HepG2 (cell line): ENCODE measurements around the gene FAM110A. TPM values are rescaled to one million over a fixed set of nuclear protein-coding genes. Genes with fewer than 3 reads are reported as not detected.

Experiments
- ATAC-seq: fragments of 200-7000 bp; cut with Tn5 transposase; 3 replicates; pipeline ENCODE4 v1.9.1; 2020; ENCODE audit warnings: mild to moderate bottlenecking, moderate library complexity
- BruUV-seq: library from RNA; stranded (reverse); fragments of 400-500 nt; replicated peaks from 2 replicates; lab custom pipeline; 2021; lab: Mats Ljungman, UMichigan
- CTCF ChIA-PET: fragments of 300-600 bp; formaldehyde crosslinking; extraction: SDS; loops from one replicate; lab custom pipeline; 2021; ENCODE audit warnings: low total read pairs, inconsistent platforms, low intra/inter-chr PET ratio; lab: Yijun Ruan, JAX
- POLR2A ChIA-PET: fragments of 350-600 bp; sonication (Branson Sonifier 250); formaldehyde crosslinking; loops from one replicate; lab custom pipeline; 2020; ENCODE audit warnings: antibody characterized with exemption, inconsistent platforms; lab: Yijun Ruan, JAX
- DNase-seq: peaks from one replicate; pipeline ENCODE4 v3.0.0-alpha.2; 2015; ENCODE audit warnings: low spot score
- FAIRE-seq: peaks from 3 replicates; lab custom pipeline; 2011; peaks lifted over from hg19 to GRCh38; lab: Jason Lieb, UNC
- H2AFZ ChIP-seq: one replicate; pipeline ENCODE4 v1.6.1; 2011; ENCODE audit warnings: low read length, inconsistent platforms
- H3K27ac ChIP-seq: fragments of 300-600 bp; 3 replicates; pipeline ENCODE4 v1.8.0; 2011; ENCODE audit warnings: mixed run types, mild to moderate bottlenecking, mixed read lengths, low read length, inconsistent platforms; ENCODE audit not compliant: insufficient read depth; ENCODE audit errors: extremely low read length
- H3K27me3 ChIP-seq, 2 experiments: fragments of 200-600 bp in 1 of 2; 2 replicates in 1 of 2; 3 replicates in 1 of 2; pipeline versions ENCODE4 v1.6.0 to v1.8.0; 2011; ENCODE audit warnings: low read length in 2 of 2, mild to moderate bottlenecking in 2 of 2, moderate library complexity in 2 of 2, inconsistent platforms in 1 of 2; ENCODE audit not compliant: insufficient read depth in 2 of 2, control insufficient read depth in 1 of 2
- H3K36me3 ChIP-seq, 2 experiments: fragments of 200-600 bp in 1 of 2; replicated peaks in 1 of 2; 2 replicates in 1 of 2; 3 replicates in 1 of 2; pipeline versions ENCODE4 v1.5.1 to v1.8.0; 2011; ENCODE audit warnings: low read length in 2 of 2, inconsistent platforms in 1 of 2; ENCODE audit not compliant: insufficient read depth in 2 of 2, control insufficient read depth in 1 of 2
- H3K4me1 ChIP-seq: 2 replicates; pipeline ENCODE4 v1.5.1; 2012; ENCODE audit warnings: low read length, inconsistent platforms; ENCODE audit not compliant: insufficient read depth
- H3K4me2 ChIP-seq: 2 replicates; pipeline ENCODE4 v1.6.0; 2011; ENCODE audit warnings: low read depth, low read length, inconsistent platforms
- H3K4me3 ChIP-seq, 3 experiments: fragments of 200-600 bp in 1 of 3; sonication (generic), shearing (Covaris generic) in 1 of 3; replicated peaks in 1 of 3; 2 replicates each; pipeline ENCODE4 v1.5.1; 2011 to 2016; ENCODE audit warnings: low read length in 3 of 3, inconsistent platforms in 2 of 3, low read depth in 2 of 3, mild to moderate bottlenecking in 2 of 3, control low read depth in 1 of 3, mixed read lengths in 1 of 3; ENCODE audit not compliant: insufficient read depth in 1 of 3
- H3K79me2 ChIP-seq: one replicate; pipeline ENCODE4 v1.6.1; 2011; ENCODE audit warnings: low read length, inconsistent platforms; ENCODE audit not compliant: insufficient read depth
- H3K9ac ChIP-seq: 2 replicates; pipeline ENCODE4 v1.6.0; 2011; ENCODE audit warnings: mild to moderate bottlenecking, low read depth, low read length, inconsistent platforms; ENCODE audit not compliant: insufficient read depth
- H3K9me3 ChIP-seq: 2 replicates; pipeline ENCODE4 v1.5.1; 2012; ENCODE audit warnings: mild to moderate bottlenecking, low read length
- H4K20me1 ChIP-seq: 2 replicates; pipeline ENCODE4 v1.6.0; 2011; ENCODE audit warnings: inconsistent platforms, mild to moderate bottlenecking, low read length, moderate library complexity; ENCODE audit not compliant: insufficient read depth
- CENPT ChIP-seq: sonication (generic); formaldehyde crosslinking; IDR thresholded peaks from 2 replicates; pipeline ENCODE4 v1.8.0; 2022; ENCODE audit warnings: low read depth, mild to moderate bottlenecking, moderate library complexity, missing genetic modification reagents
- GLI4 ChIP-seq: sonication (generic); formaldehyde crosslinking; IDR thresholded peaks from 2 replicates; pipeline ENCODE4 v1.5.1; 2020; ENCODE audit warnings: missing genetic modification reagents, mild to moderate bottlenecking, moderate library complexity, borderline replicate concordance
- HNF4G ChIP-seq, 2 experiments: sonication (generic) in 1 of 2; formaldehyde crosslinking in 1 of 2; IDR thresholded peaks; 2 replicates each; pipeline versions ENCODE4 v1.4.0 to v1.6.1; 2011 to 2020; ENCODE audit warnings: borderline replicate concordance in 2 of 2, low read depth in 2 of 2, mild to moderate bottlenecking in 2 of 2, low read length in 1 of 2, missing genetic modification reagents in 1 of 2, moderate library complexity in 1 of 2
- KAT8 ChIP-seq: IDR thresholded peaks from 2 replicates; pipeline ENCODE4 v1.6.1; 2016; ENCODE audit warnings: missing genetic modification reagents, missing compliant biosample characterization
- MED8 ChIP-seq: sonication (generic); formaldehyde crosslinking; IDR thresholded peaks from 2 replicates; pipeline ENCODE4 v1.8.1; 2023; ENCODE audit warnings: mild to moderate bottlenecking, missing genetic modification reagents; ENCODE audit not compliant: insufficient replicate concordance
- MIER2 ChIP-seq: IDR thresholded peaks from 2 replicates; pipeline ENCODE4 v1.6.1; 2016; ENCODE audit warnings: missing biosample characterization, missing genetic modification reagents
- PLRG1 ChIP-seq: fragments of 450-650 bp; conservative IDR thresholded peaks from 2 replicates; pipeline ENCODE4 v1.6.1; 2016
- SP140L ChIP-seq: sonication (generic); formaldehyde crosslinking; IDR thresholded peaks from 2 replicates; pipeline ENCODE4 v1.4.0; 2020; ENCODE audit warnings: missing genetic modification reagents, borderline replicate concordance
- ZMAT3 ChIP-seq: sonication (generic); formaldehyde crosslinking; conservative IDR thresholded peaks from 2 replicates; pipeline ENCODE4 v1.7.0; 2021; ENCODE audit warnings: missing genetic modification reagents
- ZNF383 ChIP-seq: sonication (generic); formaldehyde crosslinking; IDR thresholded peaks from 2 replicates; pipeline ENCODE4 v1.4.0; 2020; ENCODE audit warnings: missing genetic modification reagents, mild to moderate bottlenecking, borderline replicate concordance
- ZNF572 ChIP-seq: sonication (generic); formaldehyde crosslinking; IDR thresholded peaks from 2 replicates; pipeline ENCODE4 v1.5.1; 2020; ENCODE audit warnings: mild to moderate bottlenecking, missing genetic modification reagents
- WGBS: methylation state at CpG from one replicate; pipeline ENCODE4 v1.1.6; 2017; ENCODE audit warnings: low lambda C conversion rate; 5-methylcytosine and 5-hydroxymethylcytosine counted together
- in situ Hi-C: cut with HindIII; loops from 2 replicates; pipeline ENCODE4 v1.10.0; 2017; ENCODE audit warnings: low pct_unique_long_range_greater_than_20kb; ENCODE audit not compliant: extremely low pct_ligation_motif_present
- intact Hi-C: fragments of 100-400 bp; cut with micrococcal nuclease; formaldehyde crosslinking; loops from one replicate; pipeline ENCODE4 v1.10.0; 2022; ENCODE audit not compliant: unreplicated experiment
- polyA plus RNA-seq, 8 experiments: library from polyadenylated mRNA; depleted of rRNA in 3 of 8; stranded (reverse) in 7 of 8; unstranded in 1 of 8; fragments of >200 nt; fragmentation: Illumina TruSeq in 4 of 8; extraction: Trizol in 4 of 8; gene quantifications; 2 replicates each; pipeline versions ENCODE4 v1.2.1 to v1.2.3, GENCODE V29; 2011 to 2016; ENCODE audit warnings: low read depth in 4 of 8, missing spikeins in 1 of 8, mixed read lengths in 1 of 8; ENCODE audit not compliant: insufficient read depth in 1 of 8
- total RNA-seq, 5 experiments: library from RNA; depleted of rRNA; stranded (reverse); fragments of >200 nt; fragmentation: Illumina TruSeq; extraction: Trizol; gene quantifications; 2 replicates each; pipeline ENCODE4 v1.2.3, GENCODE V29; 2016; ENCODE audit warnings: low read depth in 1 of 5
- TF ChIP-seq, protein P1 (sequence below): IDR thresholded peaks from 2 replicates; pipeline ENCODE4 v1.6.1; 2016; ENCODE audit warnings: low read depth, borderline replicate concordance
- TF ChIP-seq, protein P2 (sequence below): sonication (generic); formaldehyde crosslinking; IDR thresholded peaks from one replicate; pipeline ENCODE4 v1.5.1; 2020; ENCODE audit warnings: mild to moderate bottlenecking, missing genetic modification reagents; ENCODE audit errors: not compliant biosample characterization
- TF ChIP-seq, protein P3 (sequence below): sonication (generic); formaldehyde crosslinking; IDR thresholded peaks from 2 replicates; pipeline ENCODE4 v1.8.1; 2023; ENCODE audit warnings: mild to moderate bottlenecking, missing genetic modification reagents

The FAM110A gene
- total and polyA plus RNA-seq, 2 of the 13 experiments (the other 11 are each of a cell fraction or from before 2014, with no cell fraction given) = 1.9 TPM

DNA sequence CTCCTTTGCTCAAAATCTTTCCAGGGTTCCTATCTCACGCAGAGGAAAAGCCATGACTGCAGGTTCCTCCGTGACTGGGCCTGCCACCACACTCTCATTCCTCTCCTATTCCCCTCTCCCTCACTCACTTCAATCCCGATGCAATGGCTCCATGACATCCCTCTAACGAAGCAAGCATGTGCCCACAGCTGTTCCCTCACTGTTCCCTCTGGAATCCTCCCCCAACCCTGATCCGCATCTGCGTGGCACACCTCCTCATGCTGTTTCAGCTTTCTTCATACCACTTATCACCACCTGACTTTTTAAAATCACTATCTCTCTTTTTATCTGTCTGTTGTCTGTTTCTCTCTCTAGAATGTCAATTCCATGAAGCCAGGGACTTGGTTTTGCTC is 57.1 kb downstream of the FAM110A start:
- H3K4me1 ChIP-seq = no peaks in the 10 kb centered on the region
- H3K27ac ChIP-seq = no peak overlapping the region
- H3K9me3 ChIP-seq = no peaks in the 10 kb centered on the region
- ChIA-PET CTCF (no interaction called here), POLR2A (no interaction called here)
- H4K20me1 ChIP-seq = no peaks in the 10 kb centered on the region
- H3K79me2 ChIP-seq = no peaks in the 10 kb centered on the region
- no peak for TF ChIP-seq KAT8 (CRISPR knock-in tag)
- TF ChIP-seq GLI4 (CRISPR knock-in tag) = no peak
- TF ChIP-seq MIER2 (CRISPR knock-in tag) = no peak
- no peak for TF ChIP-seq CENPT (CRISPR knock-in tag)
- no peak for TF ChIP-seq PLRG1
- TF ChIP-seq ZNF383 (CRISPR knock-in tag) = no peak
- no peak for TF ChIP-seq MED8 (CRISPR knock-in tag)
- TF ChIP-seq SP140L = no peak
- no peak for TF ChIP-seq HNF4G (IDR thresholded peaks at IDR 0.05; ENCODE audit: borderline replicate concordance, low read depth, low read length)
- TF ChIP-seq HNF4G (CRISPR knock-in tag; IDR thresholded peaks at IDR 0.05; ENCODE audit: borderline replicate concordance, low read depth) = no peak
- TF ChIP-seq, protein P1, sequence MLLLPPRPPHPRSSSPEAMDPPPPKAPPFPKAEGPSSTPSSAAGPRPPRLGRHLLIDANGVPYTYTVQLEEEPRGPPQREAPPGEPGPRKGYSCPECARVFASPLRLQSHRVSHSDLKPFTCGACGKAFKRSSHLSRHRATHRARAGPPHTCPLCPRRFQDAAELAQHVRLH (CRISPR knock-in tag) = no peak
- TF ChIP-seq ZNF572 (CRISPR knock-in tag) = no peak
- TF ChIP-seq ZMAT3 (CRISPR knock-in tag) = no peak
- TF ChIP-seq, protein P2, sequence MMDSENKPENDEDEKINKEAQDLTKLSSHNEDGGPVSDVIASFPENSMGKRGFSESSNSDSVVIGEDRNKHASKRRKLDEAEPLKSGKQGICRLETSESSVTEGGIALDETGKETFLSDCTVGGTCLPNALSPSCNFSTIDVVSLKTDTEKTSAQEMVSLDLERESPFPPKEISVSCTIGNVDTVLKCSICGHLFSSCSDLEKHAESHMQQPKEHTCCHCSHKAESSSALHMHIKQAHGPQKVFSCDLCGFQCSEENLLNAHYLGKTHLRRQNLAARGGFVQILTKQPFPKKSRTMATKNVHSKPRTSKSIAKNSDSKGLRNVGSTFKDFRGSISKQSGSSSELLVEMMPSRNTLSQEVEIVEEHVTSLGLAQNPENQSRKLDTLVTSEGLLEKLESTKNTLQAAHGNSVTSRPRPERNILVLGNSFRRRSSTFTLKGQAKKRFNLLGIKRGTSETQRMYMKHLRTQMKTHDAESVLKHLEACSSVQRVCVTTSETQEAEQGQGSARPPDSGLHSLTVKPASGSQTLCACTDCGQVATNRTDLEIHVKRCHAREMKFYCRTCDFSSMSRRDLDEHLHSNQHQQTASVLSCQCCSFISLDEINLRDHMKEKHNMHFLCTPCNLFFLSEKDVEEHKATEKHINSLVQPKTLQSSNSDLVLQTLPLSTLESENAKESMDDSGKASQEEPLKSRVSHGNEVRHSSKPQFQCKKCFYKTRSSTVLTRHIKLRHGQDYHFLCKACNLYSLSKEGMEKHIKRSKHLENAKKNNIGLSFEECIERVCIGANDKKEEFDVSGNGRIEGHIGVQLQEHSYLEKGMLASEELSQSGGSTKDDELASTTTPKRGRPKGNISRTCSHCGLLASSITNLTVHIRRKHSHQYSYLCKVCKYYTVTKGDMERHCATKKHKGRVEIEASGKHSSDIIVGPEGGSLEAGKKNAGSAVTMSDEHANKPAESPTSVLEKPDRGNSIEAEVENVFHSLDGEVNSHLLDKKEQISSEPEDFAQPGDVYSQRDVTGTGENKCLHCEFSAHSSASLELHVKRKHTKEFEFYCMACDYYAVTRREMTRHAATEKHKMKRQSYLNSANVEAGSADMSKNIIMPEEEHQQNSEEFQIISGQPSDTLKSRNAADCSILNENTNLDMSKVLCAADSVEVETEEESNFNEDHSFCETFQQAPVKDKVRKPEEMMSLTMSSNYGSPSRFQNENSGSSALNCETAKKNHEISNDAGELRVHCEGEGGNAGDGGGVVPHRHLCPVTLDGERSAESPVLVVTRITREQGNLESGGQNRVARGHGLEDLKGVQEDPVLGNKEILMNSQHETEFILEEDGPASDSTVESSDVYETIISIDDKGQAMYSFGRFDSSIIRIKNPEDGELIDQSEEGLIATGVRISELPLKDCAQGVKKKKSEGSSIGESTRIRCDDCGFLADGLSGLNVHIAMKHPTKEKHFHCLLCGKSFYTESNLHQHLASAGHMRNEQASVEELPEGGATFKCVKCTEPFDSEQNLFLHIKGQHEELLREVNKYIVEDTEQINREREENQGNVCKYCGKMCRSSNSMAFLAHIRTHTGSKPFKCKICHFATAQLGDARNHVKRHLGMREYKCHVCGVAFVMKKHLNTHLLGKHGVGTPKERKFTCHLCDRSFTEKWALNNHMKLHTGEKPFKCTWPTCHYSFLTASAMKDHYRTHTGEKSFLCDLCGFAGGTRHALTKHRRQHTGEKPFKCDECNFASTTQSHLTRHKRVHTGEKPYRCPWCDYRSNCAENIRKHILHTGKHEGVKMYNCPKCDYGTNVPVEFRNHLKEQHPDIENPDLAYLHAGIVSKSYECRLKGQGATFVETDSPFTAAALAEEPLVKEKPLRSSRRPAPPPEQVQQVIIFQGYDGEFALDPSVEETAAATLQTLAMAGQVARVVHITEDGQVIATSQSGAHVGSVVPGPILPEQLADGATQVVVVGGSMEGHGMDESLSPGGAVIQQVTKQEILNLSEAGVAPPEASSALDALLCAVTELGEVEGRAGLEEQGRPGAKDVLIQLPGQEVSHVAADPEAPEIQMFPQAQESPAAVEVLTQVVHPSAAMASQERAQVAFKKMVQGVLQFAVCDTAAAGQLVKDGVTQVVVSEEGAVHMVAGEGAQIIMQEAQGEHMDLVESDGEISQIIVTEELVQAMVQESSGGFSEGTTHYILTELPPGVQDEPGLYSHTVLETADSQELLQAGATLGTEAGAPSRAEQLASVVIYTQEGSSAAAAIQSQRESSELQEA (CRISPR knock-in tag) = no peak
- TF ChIP-seq, protein P3, sequence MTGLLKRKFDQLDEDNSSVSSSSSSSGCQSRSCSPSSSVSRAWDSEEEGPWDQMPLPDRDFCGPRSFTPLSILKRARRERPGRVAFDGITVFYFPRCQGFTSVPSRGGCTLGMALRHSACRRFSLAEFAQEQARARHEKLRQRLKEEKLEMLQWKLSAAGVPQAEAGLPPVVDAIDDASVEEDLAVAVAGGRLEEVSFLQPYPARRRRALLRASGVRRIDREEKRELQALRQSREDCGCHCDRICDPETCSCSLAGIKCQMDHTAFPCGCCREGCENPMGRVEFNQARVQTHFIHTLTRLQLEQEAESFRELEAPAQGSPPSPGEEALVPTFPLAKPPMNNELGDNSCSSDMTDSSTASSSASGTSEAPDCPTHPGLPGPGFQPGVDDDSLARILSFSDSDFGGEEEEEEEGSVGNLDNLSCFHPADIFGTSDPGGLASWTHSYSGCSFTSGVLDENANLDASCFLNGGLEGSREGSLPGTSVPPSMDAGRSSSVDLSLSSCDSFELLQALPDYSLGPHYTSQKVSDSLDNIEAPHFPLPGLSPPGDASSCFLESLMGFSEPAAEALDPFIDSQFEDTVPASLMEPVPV (CRISPR knock-in tag) = no peak
- H3K27me3 ChIP-seq = peaks cover 7 to 22% of the 10 kb centered on the region in 2 experiments; a peak in 3 of 5 replicates
- no peak overlapping the region for H2AFZ ChIP-seq
- no peak for DNase-seq
- in situ Hi-C loops (no loop called here), intact Hi-C loops (no loop called here)
- WGBS = 25% methylated on average over 6 of the region's 6 CpGs
- ATAC-seq = no peak
- no peak overlapping the region for H3K4me2 ChIP-seq
- H3K36me3 ChIP-seq = no peaks in the 10 kb centered on the region
- no peak for FAIRE-seq
- no TSS peak for BruUV-seq
- no peak overlapping the region for H3K4me3 ChIP-seq
- no peak overlapping the region for H3K9ac ChIP-seq
